Posterior cingulate gyrus (tissue), 11 donors: ENCODE data around the gene EDC4.

Source experiments
- DNase-seq, 10 donors: peaks; one replicate each; pipeline versions ENCODE4 v3.0.0 to v3.0.0-alpha.2; 2020 to 2021; ENCODE audit warnings: mixed read lengths in 3 of 10
- intact Hi-C: fragments of 100-400 bp; cut with DNase I; formaldehyde crosslinking; loops from one replicate; pipeline ENCODE4 v1.15.1; 2023

The EDC4 gene

DNA sequence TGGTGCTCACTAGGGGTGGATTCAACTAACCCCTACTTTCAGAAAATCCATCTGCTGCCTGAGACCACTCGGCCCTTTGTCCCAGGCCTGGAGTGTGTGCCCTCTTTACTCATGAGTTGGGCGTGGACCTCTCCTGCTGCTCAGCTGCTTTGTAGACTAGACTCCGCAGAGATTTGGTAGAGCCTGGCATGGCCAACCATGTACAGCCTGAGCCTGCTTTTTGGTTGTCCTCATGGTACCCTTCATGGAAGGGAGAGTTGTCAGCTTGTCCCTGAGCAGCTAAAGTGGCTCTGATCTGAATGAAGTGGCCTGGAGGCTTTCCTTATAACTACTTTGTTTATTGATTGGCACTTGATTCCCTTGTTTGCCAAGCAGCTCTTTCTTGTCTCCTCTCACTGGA lies 1.5 kb downstream of the EDC4 start:
- DNase-seq: no peak
- intact Hi-C loops: no loop called here

DNA sequence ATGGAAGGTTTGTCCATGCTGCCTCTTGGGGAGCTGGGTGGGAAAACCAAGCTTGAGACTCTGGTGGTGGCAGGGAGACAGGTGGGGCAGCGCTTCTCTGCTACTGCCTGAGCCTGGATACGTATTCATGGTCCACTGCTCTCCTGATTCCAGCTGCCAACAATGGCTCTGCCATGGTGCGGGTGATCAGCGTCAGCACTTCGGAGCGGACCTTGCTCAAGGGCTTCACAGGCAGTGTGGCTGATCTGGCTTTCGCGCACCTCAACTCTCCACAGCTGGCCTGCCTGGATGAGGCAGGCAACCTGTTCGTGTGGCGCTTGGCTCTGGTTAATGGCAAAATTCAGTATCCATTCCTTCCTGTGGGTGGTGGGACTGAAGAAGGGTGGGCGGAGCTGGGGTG lies 4.2 kb downstream of the EDC4 start:
- intact Hi-C loops: no loop called here
- no peak for DNase-seq

DNA sequence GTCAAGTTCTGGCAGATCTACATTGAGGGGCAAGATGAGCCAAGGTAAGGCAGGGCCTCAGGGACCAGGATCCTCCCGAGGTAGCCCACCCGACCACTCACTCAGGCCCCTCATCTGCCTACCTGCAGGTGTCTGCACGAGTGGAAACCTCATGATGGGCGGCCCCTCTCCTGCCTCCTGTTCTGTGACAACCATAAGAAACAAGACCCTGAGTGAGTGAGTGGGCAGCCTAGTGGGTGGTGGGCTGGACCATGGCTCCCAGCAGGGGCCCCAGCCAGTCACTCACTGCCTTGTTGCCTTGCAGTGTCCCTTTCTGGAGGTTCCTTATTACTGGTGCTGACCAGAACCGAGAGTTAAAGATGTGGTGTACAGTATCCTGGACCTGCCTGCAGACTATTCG lies 5.4 kb downstream of the EDC4 start:
- DNase-seq: peak in 1 of 10 donors; percentile 42
- intact Hi-C loops: no loop called here

DNA sequence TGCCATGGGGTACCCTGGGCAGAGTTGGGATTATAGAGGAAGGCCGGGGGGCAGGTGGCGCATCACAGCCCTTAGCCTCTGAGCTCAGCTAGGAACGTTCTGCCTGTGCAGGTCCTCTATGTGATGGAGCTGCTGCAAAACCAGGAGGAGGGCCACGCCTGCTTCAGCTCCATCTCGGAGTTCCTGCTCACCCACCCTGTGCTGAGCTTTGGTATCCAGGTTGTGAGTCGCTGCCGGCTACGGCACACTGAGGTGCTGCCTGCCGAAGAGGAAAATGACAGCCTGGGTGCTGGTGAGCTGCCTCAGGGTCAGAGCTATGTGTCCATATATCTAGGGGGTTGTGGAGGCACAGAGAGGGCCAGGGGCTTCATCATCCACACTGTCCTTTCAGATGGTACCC lies 6.0 kb downstream of the EDC4 start:
- intact Hi-C loops: no loop called here
- DNase-seq: peak in 2 of 10 donors; percentile 29 to 66

DNA sequence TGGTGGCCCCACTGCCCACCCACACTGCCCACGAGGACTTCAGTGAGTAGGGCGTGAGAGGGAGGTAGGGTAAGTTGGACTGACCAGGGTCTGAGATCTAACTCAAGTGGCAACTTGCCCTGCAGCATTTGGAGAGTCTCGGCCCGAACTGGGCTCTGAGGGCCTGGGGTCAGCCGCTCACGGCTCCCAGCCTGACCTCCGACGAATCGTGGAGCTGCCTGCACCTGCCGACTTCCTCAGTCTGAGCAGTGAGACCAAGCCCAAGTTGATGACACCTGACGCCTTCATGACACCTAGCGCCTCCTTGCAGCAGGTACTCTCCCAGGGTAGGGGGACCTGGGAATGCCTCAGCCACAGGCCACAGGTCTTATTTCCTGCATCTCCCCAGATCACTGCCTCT lies 6.6 kb downstream of the EDC4 start:
- intact Hi-C loops: no loop called here
- DNase-seq: peak in 2 of 10 donors; percentile 45 to 57

DNA sequence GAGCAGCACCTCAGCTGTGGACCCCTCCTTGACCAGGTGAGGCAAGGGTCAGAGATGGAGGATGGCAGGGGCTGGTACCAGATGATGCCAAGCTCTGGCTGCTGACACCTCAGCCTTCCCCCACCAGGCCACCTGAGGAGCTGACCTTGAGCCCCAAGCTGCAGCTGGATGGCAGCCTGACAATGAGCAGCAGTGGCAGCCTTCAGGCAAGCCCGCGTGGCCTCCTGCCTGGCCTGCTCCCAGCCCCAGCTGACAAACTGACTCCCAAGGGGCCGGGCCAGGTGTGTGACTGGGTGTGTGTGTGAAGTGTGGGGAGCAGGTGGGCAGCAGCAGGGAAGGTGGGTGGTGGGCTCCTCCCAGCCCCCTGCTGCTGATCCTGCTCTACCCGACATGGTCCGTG lies 7.1 kb downstream of the EDC4 start:
- intact Hi-C loops: no loop called here

DNA sequence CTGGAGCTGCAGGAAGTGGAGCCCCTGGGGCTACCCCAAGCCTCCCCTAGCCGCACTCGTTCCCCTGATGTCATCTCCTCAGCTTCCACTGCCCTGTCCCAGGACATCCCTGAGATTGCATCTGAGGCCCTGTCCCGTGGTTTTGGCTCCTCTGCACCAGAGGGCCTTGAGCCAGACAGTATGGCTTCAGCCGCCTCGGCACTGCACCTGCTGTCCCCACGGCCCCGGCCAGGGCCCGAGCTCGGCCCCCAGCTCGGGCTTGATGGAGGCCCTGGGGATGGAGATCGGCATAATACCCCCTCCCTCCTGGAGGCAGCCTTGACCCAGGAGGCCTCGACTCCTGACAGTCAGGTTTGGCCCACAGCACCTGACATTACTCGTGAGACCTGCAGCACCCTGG lies 7.7 kb downstream of the EDC4 start:
- peak in 2 of 10 donors; percentile 69 to 76 for DNase-seq
- intact Hi-C loops: no loop called here

More for the DNA sequence above, 7.1 kb downstream of the EDC4 start:
- peak in 2 of 10 donors; percentile 54 to 62 for DNase-seq

DNA sequence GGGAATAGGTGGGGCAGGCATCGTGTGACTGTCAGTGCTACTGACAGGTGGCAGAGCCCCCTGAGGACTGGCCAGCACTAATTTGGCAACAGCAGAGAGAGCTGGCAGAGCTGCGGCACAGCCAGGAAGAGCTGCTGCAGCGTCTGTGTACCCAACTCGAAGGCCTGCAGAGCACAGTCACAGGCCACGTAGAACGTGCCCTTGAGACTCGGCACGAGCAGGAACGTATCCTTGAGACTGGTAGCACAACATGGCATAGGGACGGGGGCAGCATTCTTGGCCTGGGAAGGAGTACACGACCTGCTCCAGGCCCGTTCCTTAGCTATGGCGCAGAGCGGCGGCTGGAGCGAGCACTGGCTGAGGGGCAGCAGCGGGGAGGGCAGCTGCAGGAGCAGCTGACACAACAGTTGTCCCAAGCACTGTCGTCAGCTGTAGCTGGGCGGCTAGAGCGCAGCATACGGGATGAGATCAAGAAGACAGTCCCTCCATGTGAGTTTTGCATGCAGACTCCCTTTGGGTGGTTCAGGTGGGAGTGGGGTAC lies 8.8 kb downstream of the EDC4 start:
- DNase-seq: peak in 9 of 10 donors; percentile 23 to 96 (median 63)
- intact Hi-C loops: loop anchor here (2.0 kb wide), 1 partner anchor 47 kb away; no protein-coding TSS in a partner anchor

DNA sequence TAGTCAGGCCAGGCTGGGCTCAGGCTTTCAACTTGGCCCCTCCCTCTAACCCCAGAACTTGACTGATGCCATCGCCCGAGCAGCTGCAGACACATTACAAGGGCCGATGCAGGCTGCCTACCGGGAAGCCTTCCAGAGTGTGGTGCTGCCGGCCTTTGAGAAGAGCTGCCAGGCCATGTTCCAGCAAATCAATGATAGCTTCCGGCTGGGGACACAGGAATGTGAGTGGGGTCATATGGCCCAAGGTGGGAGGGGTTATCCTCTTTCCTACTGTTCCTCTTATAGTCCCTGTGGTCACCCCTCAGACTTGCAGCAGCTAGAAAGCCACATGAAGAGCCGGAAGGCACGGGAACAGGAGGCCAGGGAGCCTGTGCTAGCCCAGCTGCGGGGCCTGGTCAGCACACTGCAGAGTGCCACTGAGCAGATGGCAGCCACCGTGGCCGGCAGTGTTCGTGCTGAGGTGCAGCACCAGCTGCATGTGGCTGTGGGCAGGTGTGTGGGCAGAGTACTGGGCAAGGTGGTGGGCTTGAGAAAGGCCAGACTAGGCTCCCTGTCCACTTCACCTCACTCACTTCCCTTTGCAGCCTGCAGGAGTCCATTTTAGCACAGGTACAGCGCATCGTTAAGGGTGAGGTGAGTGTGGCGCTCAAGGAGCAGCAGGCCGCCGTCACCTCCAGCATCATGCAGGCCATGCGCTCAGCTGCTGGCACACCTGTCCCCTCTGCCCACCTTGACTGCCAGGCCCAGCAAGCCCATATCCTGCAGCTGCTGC lies 9.7 kb downstream of the EDC4 start:
- intact Hi-C loops: loop anchor here (1.0 to 2.0 kb wide), 2 partner anchors 46 to 158 kb away; no protein-coding TSS in a partner anchor
- peak; percentile 71 to 98 (median 84) for DNase-seq

DNA sequence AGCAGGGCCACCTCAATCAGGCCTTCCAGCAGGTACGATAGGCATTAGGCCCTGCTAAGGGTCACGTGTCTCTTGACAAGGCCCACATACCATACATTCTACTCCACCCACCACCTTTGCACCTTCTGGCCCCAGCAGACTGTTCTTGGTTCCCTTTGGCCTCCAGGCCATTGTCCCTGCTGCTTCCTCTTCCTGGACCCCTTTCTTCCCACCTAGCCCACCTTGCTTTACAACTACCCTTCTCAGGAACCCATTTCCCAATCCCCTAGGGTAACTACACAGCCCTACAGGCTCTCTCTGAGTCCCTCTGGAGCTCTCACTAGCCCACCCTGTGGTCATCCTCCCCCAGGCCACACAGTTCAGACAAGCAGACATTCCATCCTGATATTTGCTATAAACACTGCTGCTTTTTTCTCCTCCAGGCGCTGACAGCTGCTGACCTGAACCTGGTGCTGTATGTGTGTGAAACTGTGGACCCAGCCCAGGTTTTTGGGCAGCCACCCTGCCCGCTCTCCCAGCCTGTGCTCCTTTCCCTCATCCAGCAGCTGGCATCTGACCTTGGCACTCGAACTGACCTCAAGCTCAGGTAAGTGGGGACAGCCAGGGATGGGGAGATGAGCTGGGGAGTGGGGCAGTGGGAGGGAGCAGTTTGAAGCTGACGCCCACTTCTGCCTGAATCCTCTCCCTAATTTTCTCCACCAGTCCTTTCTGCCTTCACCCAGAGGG lies 10.5 kb downstream of the EDC4 start:
- DNase-seq: peak in 1 of 10 donors; percentile 15
- intact Hi-C loops: loop anchor here (1.0 to 2.0 kb wide), 2 partner anchors 45 to 157 kb away; no protein-coding TSS in a partner anchor

DNA sequence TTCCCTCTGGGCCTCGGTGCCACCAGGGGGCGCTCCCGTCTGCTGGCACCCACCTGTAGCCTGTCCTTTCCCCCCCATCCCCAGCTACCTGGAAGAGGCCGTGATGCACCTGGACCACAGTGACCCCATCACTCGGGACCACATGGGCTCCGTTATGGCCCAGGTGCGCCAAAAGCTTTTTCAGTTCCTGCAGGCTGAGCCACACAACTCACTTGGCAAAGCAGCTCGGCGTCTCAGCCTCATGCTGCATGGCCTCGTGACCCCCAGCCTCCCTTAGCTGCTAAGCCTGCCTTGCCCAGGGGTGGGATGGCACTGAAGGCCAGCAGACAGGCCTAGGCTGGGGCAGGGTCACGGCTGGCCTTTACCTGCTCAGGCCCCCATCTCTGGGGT lies 11.0 kb downstream of the EDC4 start:
- intact Hi-C loops: loop anchor here (1.0 to 2.0 kb wide), 2 partner anchors 45 to 156 kb away; no protein-coding TSS in a partner anchor
- DNase-seq: peak in 9 of 10 donors; percentile 49 to 95 (median 62)

DNA sequence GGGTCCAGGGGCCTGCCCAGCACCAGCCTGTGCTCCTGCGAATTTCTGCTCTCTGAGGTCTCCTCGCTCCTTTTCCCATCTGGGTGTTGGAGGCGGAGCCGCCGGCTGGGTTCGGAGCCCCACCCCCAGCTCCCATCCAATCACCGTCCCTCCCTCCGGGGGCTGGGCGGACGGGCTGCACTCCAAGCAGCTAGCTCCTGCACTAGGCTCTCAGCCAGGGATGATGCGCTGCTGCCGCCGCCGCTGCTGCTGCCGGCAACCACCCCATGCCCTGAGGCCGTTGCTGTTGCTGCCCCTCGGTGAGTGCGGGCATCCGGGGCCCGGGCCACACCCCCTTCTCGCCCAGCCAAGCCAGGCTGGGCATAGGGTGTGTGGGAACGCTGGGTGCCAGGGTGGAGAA lies 11.8 kb downstream of the EDC4 start, which contains the start of gene NRN1L:
TSS of gene NRN1L (plus strand) at position 202 of the 400 bp plus-strand sequence. CDS start at position 221, 19 bp downstream.
- intact Hi-C loops: no loop called here
- peak; percentile 87 to 99 (median 95) for DNase-seq

DNA sequence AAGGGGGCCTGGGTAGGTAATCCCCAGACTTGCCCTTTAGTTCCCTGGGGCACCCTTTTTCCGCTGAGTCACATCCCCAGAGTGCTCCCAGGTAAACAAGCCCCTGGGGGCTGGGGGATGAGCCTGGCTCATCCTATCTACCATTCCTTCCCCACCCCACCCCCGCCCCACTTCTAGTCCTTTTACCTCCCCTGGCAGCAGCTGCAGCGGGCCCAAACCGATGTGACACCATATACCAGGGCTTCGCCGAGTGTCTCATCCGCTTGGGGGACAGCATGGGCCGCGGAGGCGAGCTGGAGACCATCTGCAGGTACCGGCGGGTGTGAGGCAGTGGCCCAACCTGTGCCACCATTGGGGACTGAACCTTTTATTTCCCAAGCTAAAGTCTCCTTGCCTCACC lies 12.7 kb downstream of the EDC4 start:
- intact Hi-C loops: no loop called here
- DNase-seq: peak in 2 of 10 donors; percentile 51 to 82

DNA sequence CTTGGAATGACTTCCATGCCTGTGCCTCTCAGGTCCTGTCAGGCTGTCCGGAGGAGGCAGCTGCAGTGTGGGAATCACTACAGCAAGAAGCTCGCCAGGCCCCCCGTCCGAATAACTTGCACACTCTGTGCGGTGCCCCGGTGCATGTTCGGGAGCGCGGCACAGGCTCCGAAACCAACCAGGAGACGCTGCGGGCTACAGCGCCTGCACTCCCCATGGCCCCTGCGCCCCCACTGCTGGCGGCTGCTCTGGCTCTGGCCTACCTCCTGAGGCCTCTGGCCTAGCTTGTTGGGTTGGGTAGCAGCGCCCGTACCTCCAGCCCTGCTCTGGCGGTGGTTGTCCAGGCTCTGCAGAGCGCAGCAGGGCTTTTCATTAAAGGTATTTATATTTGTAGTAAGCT lies 13.1 kb downstream of the EDC4 start:
- DNase-seq: peak in 1 of 10 donors; percentile 80
- intact Hi-C loops: no loop called here

DNA sequence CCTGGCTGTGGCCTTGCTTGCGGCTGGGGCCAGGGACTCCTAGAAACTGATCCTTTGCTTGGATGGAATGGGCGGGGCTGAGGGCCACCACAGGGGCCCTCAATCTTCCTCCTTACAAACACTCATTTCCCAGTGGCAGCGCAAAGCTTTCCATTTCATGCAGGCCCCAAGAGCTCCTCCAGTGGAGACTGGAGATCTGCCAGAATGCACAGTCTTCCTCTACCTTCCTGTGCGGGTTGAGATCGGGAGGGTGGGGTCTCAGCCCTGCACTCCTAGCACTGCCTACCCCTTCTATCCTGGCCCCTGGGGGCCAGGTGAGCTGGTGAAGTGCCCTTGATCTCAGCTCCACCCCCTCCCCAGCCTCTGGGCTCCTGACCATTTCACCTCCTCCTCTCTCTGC lies 13.5 kb downstream of the EDC4 start:
- intact Hi-C loops: no loop called here
- no peak for DNase-seq

DNA sequence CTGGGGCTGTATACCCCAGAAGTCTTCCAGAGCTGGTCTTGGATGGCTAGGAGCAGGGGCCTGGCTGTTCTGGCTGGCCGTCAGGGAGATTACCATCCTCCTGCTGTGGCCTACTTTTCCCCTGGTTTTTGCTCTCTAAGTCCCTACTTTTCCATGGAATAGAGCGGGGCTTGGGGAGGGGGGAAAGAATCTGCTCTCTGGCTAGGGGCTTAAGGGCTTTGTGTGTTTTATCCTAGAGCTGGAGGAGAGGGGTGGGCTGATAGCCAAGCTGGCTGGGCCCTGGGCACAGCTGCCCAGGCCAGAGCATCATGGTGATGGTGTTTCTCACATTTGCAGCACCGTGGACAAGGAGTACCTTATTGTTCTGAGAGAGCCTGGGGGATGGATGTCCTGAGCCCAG lies 15.5 kb downstream of the EDC4 start:
- no peak for DNase-seq
- intact Hi-C loops: no loop called here

DNA sequence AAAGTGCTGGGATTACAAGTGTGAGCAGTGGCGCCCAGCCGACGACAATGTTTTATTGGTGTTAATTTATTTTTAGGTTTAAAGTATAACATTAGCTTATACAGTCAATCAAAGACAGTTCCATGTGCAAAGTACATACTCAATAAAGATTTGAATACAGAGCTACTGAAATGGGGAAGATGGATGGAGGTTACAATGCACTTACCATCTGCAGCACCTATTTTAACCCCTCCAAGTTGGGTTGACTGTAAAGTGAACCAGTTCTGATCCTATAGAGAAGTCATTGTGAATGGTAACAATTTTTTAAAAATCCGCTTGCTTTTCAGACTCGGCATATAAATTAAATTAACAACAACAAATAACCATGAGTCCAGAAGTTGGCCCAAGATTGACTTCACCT lies 19.5 kb downstream of the EDC4 start:
- peak in 1 of 10 donors; percentile 34 for DNase-seq
- intact Hi-C loops: loop anchor here (10.0 kb wide), 1 partner anchor 48 kb away; the partner anchor contains the start of genes CENPT, NUTF2 and THAP11

DNA sequence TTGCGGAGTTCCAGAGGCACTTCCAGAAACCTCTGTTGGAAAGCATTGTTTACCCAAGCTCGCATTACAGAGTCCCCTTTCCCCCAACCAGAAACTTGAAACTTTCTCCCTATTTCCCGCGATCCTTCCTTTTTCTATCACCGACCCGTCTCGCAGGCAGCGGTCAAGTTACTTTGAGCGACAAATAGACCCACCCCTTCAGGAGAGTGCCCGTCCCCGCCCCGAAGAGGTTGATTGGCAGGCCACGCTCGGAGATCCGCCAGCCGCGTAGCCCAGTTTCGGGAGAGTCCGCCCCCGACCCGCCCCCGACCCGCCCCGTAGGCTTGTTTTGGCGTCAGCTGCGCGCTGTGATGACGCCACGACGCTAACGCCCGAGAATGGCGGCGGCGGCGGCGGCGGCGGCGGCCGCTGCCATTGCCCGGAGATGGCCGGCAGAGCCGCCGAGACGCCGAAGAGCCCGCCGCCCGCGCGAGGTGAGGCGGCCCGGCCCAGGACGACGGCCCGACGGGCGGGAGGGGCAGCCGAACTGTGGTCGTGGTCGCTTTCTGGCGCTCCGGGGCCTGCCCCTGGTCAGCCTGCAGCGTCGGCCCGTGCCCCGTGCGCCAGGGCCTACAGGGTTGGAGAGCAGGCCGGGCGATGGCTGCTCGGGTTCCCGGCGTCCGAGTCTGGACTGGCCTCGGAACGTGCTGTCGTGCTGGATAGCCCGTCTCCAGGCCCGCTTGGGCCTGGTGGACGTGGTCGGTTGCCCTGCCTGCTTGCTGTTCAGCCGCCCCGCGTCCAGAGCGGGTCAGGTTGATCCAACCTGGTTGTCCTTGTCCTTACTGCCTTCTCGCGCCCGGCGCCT lies 20.3 kb downstream of the EDC4 start, which contains the start of gene PSKH1:
TSS of gene PSKH1 (plus strand) at position 356 of the 844 bp plus-strand sequence. CDS start 15,496 bp downstream, outside the sequence.
- DNase-seq: peak; percentile 93 to 100 (median 98)
- intact Hi-C loops: loop anchor here (10.0 kb wide), 1 partner anchor 48 kb away; the partner anchor contains the start of genes CENPT, NUTF2 and THAP11

DNA sequence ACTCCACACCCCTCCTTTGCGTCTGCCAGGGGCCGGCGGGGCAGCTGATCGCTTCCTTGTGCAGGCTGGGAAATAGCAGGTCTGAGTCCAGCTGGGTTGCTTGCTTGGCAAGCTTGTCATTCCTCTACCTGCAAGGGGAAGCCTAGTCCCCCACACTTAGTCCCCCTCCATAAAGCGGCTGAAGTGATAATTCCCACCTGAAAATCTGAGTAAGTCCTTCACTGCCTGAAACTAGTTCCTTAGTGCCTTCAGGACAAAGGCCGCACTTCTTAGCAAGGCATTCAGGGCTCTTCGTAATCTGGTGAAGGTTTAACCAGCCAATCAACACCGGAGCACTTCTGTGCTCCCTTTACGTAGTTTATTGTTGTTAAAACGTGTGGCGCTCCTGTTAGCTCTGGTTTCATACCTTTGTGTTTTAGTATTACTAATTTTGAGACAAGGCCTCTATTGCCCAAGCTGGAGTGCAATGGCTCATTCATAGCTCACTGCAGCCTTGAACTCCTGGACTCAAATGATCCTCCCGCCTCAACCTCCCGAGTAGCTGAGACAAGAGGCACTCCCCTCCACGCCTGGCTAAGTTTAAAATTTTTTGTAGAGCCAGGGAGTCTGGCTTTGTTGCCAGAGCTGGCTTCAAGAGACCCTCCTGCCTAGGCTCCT lies 21.0 kb downstream of the EDC4 start:
- DNase-seq: peak in 1 of 10 donors; percentile 79
- intact Hi-C loops: loop anchor here (10.0 kb wide), 1 partner anchor 49 kb away; the partner anchor contains the start of genes CENPT, NUTF2 and THAP11
